ENCODE results near the gene PMP22.
A peak's percentile ranks its signal among the peaks of the same experiment; 100 is the strongest.

Gene PMP22

GRCh38 chr17:15238057-15238456, 27.1 kb downstream of the PMP22 start:
- no peak overlapping the region for H3K4me3 ChIP-seq (ENCODE audit: low read depth, low read length)
- DNase-seq (ENCODE audit: low read depth), result no peak
- TF ChIP-seq CTCF (IDR thresholded peaks at IDR 0.05; ENCODE audit: control insufficient read depth, extremely low read depth, insufficient read depth), result no peak

GRCh38 chr17:15237106-15237425, 28.1 kb downstream of the PMP22 start:
- TF ChIP-seq CTCF (IDR thresholded peaks at IDR 0.05; ENCODE audit: control insufficient read depth, extremely low read depth, insufficient read depth), result no peak
- no peak for DNase-seq (ENCODE audit: low read depth)
- H3K4me3 ChIP-seq (ENCODE audit: low read depth, low read length), result no peak overlapping the region

GRCh38 chr17:15236281-15237105, 28.6 kb downstream of the PMP22 start:
- TF ChIP-seq CTCF (IDR thresholded peaks at IDR 0.05; ENCODE audit: control insufficient read depth, extremely low read depth, insufficient read depth), result no peak
- H3K4me3 ChIP-seq (ENCODE audit: low read depth, low read length), result no peak overlapping the region
- no peak for DNase-seq (ENCODE audit: low read depth)

GRCh38 chr17:15233971-15234370, 31.2 kb downstream of the PMP22 start:
- H3K4me3 ChIP-seq (ENCODE audit: low read depth, low read length), result no peak overlapping the region
- DNase-seq (ENCODE audit: low read depth), result no peak
- TF ChIP-seq CTCF (IDR thresholded peaks at IDR 0.05; ENCODE audit: control insufficient read depth, extremely low read depth, insufficient read depth), result no peak

- peak; percentile 29; the same call in 1 of the 2 replicates for TF ChIP-seq CTCF (IDR thresholded peaks at IDR 0.05; ENCODE audit: control insufficient read depth, extremely low read depth, insufficient read depth)
- no peak for DNase-seq (ENCODE audit: low read depth)
Measured at GRCh38 chr17:15233022-15233805, 31.9 kb downstream of the PMP22 start.

GRCh38 chr17:15232517-15232915, 32.6 kb downstream of the PMP22 start:
- DNase-seq (ENCODE audit: low read depth), result no peak
- no peak overlapping the region for H3K4me3 ChIP-seq (ENCODE audit: low read depth, low read length)
- TF ChIP-seq CTCF (IDR thresholded peaks at IDR 0.05; ENCODE audit: control insufficient read depth, extremely low read depth, insufficient read depth), result no peak

More at GRCh38 chr17:15233022-15233805, 31.9 kb downstream of the PMP22 start:
- no peak overlapping the region for H3K4me3 ChIP-seq (ENCODE audit: low read depth, low read length)
